Measurements from ENCODE around the gene UBN1. TPM values are rescaled to one million over a fixed set of nuclear protein-coding genes. Genes with fewer than 3 reads are reported as not detected.
A peak's percentile ranks its signal among the peaks of the same experiment; 100 is the strongest.

UBN1 gene
- polyA plus RNA-seq, 3 donors, result 5.3 to 24.5 (median 7.3) TPM

GRCh38 chr16:4904108-4904941 lies 57.0 kb downstream of the UBN1 start:
- no peak overlapping the region for H2AFZ ChIP-seq (ENCODE audit: insufficient read depth, low read depth, low read length, poor library complexity, severe bottlenecking)
- no peaks in the 10 kb centered on the region for H3K36me3 ChIP-seq (replicated peaks in 1 of 2; ENCODE audit: control insufficient read depth in 1 of 2, insufficient read depth in 2 of 2, low read length in 2 of 2)
- Mint-ChIP-seq H3K4me3 (peak overlapping the region in 1 of 2 donors; percentile 7), H3K27me3 (ENCODE audit: low read depth in 3 of 3) (peaks cover 9 to 12% (median 10%) of the 10 kb centered on the region in 3 donors), H3K27ac (no peak overlapping the region), H3K4me1 (peaks cover 3% of the 10 kb centered on the region), H3K36me3 (no peaks in the 10 kb centered on the region), H3K9me3 (peaks cover 0 to 3% (median 0%) of the 10 kb centered on the region in 7 donors)
- no peaks in the 10 kb centered on the region for H3K4me1 ChIP-seq (ENCODE audit: control insufficient read depth in 1 of 2, insufficient read depth in 2 of 2, low read length in 2 of 2)
- no peaks in the 10 kb centered on the region for H4K20me1 ChIP-seq (ENCODE audit: insufficient read depth, low read length)
- H3K9me3 ChIP-seq (replicated peaks in 1 of 2; ENCODE audit: control insufficient read depth in 1 of 2, insufficient read depth in 1 of 2, low read length in 2 of 2), result no peaks in the 10 kb centered on the region
- no peak overlapping the region for H3K9ac ChIP-seq (ENCODE audit: insufficient read depth, low read length, poor library complexity, severe bottlenecking)
- DNase-seq, result no peak
- H3K27me3 ChIP-seq (ENCODE audit: control insufficient read depth in 2 of 2, insufficient read depth in 2 of 2, low read length in 2 of 2), result no peaks in the 10 kb centered on the region
- H3K27ac ChIP-seq (ENCODE audit: low read depth in 1 of 2, low read length in 2 of 2), result no peak overlapping the region
- H3K79me2 ChIP-seq (ENCODE audit: insufficient read depth, low read length), result no peaks in the 10 kb centered on the region
- H3K4me3 ChIP-seq (replicated peaks in 1 of 3; ENCODE audit: low read depth in 2 of 3, low read length in 3 of 3), result no peak overlapping the region
- intact Hi-C loops (cut with micrococcal nuclease), result no loop called here
- 86% methylated on average over 12 of the region's 16 CpGs for WGBS (ENCODE audit: insufficient coverage)
- TF ChIP-seq CTCF (IDR thresholded peaks at IDR 0.05), result no peak
- no peak overlapping the region for H3K4me2 ChIP-seq (replicated peaks; ENCODE audit: extremely low read depth, low read length, poor library complexity, severe bottlenecking)

- H3K36me3 Mint-ChIP-seq, result no peaks in the 10 kb centered on the region
- H3K9ac ChIP-seq (ENCODE audit: insufficient read depth, low read length, poor library complexity, severe bottlenecking), result no peak overlapping the region
- intact Hi-C loops (cut with micrococcal nuclease), result no loop called here
- peaks cover 5 to 12% (median 10%) of the 10 kb centered on the region in 3 donors for H3K27me3 Mint-ChIP-seq (ENCODE audit: low read depth in 3 of 3)
- no peak overlapping the region for H3K4me2 ChIP-seq (replicated peaks; ENCODE audit: extremely low read depth, low read length, poor library complexity, severe bottlenecking)
- no peak overlapping the region for H3K4me3 ChIP-seq (replicated peaks in 1 of 3; ENCODE audit: low read depth in 2 of 3, low read length in 3 of 3)
- no peaks in the 10 kb centered on the region for H3K79me2 ChIP-seq (ENCODE audit: insufficient read depth, low read length)
- H3K4me3 Mint-ChIP-seq, result peak overlapping the region in 1 of 2 donors; percentile 12
- no peak for TF ChIP-seq CTCF (IDR thresholded peaks at IDR 0.05)
- WGBS (ENCODE audit: insufficient coverage), result 92% methylated on average over 8 of the region's 14 CpGs
- H3K27ac Mint-ChIP-seq, result no peak overlapping the region
- no peaks in the 10 kb centered on the region for H4K20me1 ChIP-seq (ENCODE audit: insufficient read depth, low read length)
- H3K9me3 Mint-ChIP-seq, result peaks cover 0 to 3% (median 0%) of the 10 kb centered on the region in 7 donors
- no peak overlapping the region for H2AFZ ChIP-seq (ENCODE audit: insufficient read depth, low read depth, low read length, poor library complexity, severe bottlenecking)
- H3K27ac ChIP-seq (ENCODE audit: low read depth in 1 of 2, low read length in 2 of 2), result no peak overlapping the region
- DNase-seq, result no peak
- no peaks in the 10 kb centered on the region for H3K27me3 ChIP-seq (ENCODE audit: control insufficient read depth in 2 of 2, insufficient read depth in 2 of 2, low read length in 2 of 2)
- H3K9me3 ChIP-seq (replicated peaks in 1 of 2; ENCODE audit: control insufficient read depth in 1 of 2, insufficient read depth in 1 of 2, low read length in 2 of 2), result no peaks in the 10 kb centered on the region
- peaks cover 3% of the 10 kb centered on the region for H3K4me1 Mint-ChIP-seq
- H3K4me1 ChIP-seq (ENCODE audit: control insufficient read depth in 1 of 2, insufficient read depth in 2 of 2, low read length in 2 of 2), result no peaks in the 10 kb centered on the region
- no peaks in the 10 kb centered on the region for H3K36me3 ChIP-seq (replicated peaks in 1 of 2; ENCODE audit: control insufficient read depth in 1 of 2, insufficient read depth in 2 of 2, low read length in 2 of 2)
Measured at GRCh38 chr16:4904942-4905615, 57.8 kb downstream of the UBN1 start.
